Left renal pelvis (tissue), 4 donors: ENCODE measurements around the gene MCTP2. TPM values are rescaled to one million over a fixed set of nuclear protein-coding genes. Genes with fewer than 3 reads are reported as not detected.
"Not testable (repeated sequence)": the region's sequence is repeated elsewhere in the genome, so short reads cannot be mapped to it uniquely, and the experiment has no call there.

Source experiments
- DNase-seq, 4 donors: peaks; one replicate each; pipeline ENCODE4 v3.0.0-alpha.2; 2013; ENCODE audit warnings: low read depth in 4 of 4, low spot score in 3 of 4
- polyA plus RNA-seq, 4 donors: library from polyadenylated mRNA; unstranded; fragments of 120-200 nt; gene quantifications; one replicate each; pipeline ENCODE4 v1.2.1, GENCODE V29; 2013; ENCODE audit not compliant: insufficient read length in 4 of 4

Gene MCTP2
- polyA plus RNA-seq, 4 donors: 18.8 to 52.3 (median 22.7) TPM

- DNase-seq: no peak
Measured at GRCh38 chr15:94235041-94235440, 3.7 kb downstream of the MCTP2 start.

- no peak for DNase-seq
Measured at GRCh38 chr15:94235646-94236045, 4.3 kb downstream of the MCTP2 start.

- DNase-seq: no peak
Measured at GRCh38 chr15:94236608-94237007, 5.2 kb downstream of the MCTP2 start.

- no peak for DNase-seq
Measured at GRCh38 chr15:94237903-94238302, 6.5 kb downstream of the MCTP2 start.

- DNase-seq: no peak
Measured at GRCh38 chr15:94238539-94239118, 7.3 kb downstream of the MCTP2 start.

- DNase-seq: no peak
Measured at GRCh38 chr15:94239474-94239873, 8.1 kb downstream of the MCTP2 start.

- DNase-seq: no peak
Measured at GRCh38 chr15:94240480-94240879, 9.1 kb downstream of the MCTP2 start.

- no peak for DNase-seq
Measured at GRCh38 chr15:94242257-94242656, 10.9 kb downstream of the MCTP2 start.

- not testable (repeated sequence) for DNase-seq
Measured at GRCh38 chr15:94243003-94243402, 11.6 kb downstream of the MCTP2 start.

- DNase-seq: no peak
Measured at GRCh38 chr15:94243418-94243817, 12.1 kb downstream of the MCTP2 start.

GRCh38 chr15:94246016-94246415, 14.7 kb downstream of the MCTP2 start:
- DNase-seq: no peak

- DNase-seq: no peak
Measured at GRCh38 chr15:94247789-94248638, 16.7 kb downstream of the MCTP2 start.

GRCh38 chr15:94250801-94251200, 19.4 kb downstream of the MCTP2 start:
- no peak for DNase-seq

GRCh38 chr15:94252223-94252766, 20.9 kb downstream of the MCTP2 start:
- no peak for DNase-seq

- no peak for DNase-seq
Measured at GRCh38 chr15:94252906-94253491, 21.6 kb downstream of the MCTP2 start.

GRCh38 chr15:94253742-94254141, 22.4 kb downstream of the MCTP2 start:
- DNase-seq: no peak

- no peak for DNase-seq
Measured at GRCh38 chr15:94255540-94255939, 24.2 kb downstream of the MCTP2 start.

- DNase-seq: no peak
Measured at GRCh38 chr15:94256511-94256910, 25.1 kb downstream of the MCTP2 start.

GRCh38 chr15:94257776-94258175, 26.4 kb downstream of the MCTP2 start:
- not testable (repeated sequence) for DNase-seq

- DNase-seq: no peak
Measured at GRCh38 chr15:94258246-94258645, 26.9 kb downstream of the MCTP2 start.

- no peak for DNase-seq
Measured at GRCh38 chr15:94259121-94259751, 27.9 kb downstream of the MCTP2 start.
